Fibroblast of mammary gland (primary cell): ENCODE results near the gene BOLA1.

ENCODE experiments used
- DNase-seq: peaks from one replicate; pipeline ENCODE4 v3.0.0-alpha.2; 2010; ENCODE audit warnings: low read depth
- H3K4me3 ChIP-seq: 2 replicates; pipeline ENCODE4 v1.5.1; 2011; ENCODE audit warnings: low read depth, mild to moderate bottlenecking, low read length, moderate library complexity; ENCODE audit not compliant: control insufficient read depth
- TF ChIP-seq, protein P1 (sequence below): conservative IDR thresholded peaks from 2 replicates; pipeline ENCODE4 v1.5.1; 2011; ENCODE audit warnings: low read depth, low read length, inconsistent platforms; ENCODE audit not compliant: control insufficient read depth, insufficient read depth

BOLA1 gene

DNA sequence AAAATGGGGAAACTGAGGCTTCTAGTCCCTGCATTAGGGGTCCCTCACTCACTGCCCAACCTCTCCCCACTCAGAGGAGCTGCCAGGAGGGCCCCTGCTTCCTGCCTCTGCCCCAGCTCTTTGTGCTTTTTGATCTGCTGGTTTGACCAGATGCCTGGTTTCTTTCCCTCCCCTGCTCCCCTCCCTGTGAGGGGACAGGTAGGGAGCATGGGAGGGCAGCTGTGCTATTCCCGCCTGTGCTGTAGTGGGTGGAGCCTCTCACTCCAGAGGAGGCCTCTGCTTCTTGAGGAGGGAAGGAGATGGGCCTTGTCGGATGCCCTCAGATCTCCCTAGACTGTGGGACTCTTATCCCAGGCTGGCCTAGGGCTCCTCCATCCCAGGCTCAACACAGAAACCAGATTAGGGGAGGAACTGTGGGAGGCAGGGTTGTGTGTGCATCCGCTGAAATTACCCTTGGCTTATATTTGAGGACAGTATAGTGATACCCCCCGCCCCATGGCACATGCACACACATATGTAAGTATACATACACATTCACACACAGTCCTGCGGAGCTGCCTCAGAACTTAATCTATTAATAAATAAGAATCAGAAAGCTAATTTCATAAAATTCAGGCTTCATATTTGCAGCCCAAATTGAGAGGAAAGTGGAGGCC, 4.6 kb downstream of the BOLA1 start:
- TF ChIP-seq, protein P1, sequence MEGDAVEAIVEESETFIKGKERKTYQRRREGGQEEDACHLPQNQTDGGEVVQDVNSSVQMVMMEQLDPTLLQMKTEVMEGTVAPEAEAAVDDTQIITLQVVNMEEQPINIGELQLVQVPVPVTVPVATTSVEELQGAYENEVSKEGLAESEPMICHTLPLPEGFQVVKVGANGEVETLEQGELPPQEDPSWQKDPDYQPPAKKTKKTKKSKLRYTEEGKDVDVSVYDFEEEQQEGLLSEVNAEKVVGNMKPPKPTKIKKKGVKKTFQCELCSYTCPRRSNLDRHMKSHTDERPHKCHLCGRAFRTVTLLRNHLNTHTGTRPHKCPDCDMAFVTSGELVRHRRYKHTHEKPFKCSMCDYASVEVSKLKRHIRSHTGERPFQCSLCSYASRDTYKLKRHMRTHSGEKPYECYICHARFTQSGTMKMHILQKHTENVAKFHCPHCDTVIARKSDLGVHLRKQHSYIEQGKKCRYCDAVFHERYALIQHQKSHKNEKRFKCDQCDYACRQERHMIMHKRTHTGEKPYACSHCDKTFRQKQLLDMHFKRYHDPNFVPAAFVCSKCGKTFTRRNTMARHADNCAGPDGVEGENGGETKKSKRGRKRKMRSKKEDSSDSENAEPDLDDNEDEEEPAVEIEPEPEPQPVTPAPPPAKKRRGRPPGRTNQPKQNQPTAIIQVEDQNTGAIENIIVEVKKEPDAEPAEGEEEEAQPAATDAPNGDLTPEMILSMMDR = no peak
- no peak overlapping the region for H3K4me3 ChIP-seq
- no peak for DNase-seq

DNA sequence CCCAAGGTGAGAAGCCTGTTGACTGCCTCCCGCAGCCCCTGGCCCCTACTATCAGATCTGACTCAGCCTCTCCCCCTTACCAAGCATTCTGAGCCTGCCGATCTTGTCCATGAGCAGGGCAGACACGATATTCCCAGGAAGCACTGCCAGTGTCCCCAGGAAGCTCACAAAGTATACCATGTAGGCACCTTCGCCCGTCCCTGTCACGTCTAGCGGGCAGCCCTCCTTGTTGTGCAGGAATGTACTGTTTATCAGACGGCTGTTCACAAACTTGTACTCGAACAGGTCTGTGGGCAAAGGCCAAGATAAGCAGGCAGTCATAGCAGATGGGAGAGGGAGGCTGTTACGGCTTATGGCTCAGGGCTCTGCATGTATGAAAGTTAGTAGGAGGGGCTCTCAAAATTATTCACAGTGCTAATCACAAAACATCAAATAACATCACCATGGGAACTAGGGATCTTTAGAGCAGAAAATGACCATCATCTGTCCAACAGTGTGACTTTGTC, 7.3 kb downstream of the BOLA1 start:
- TF ChIP-seq, protein P1 = no peak
- no peak overlapping the region for H3K4me3 ChIP-seq
- DNase-seq = no peak

DNA sequence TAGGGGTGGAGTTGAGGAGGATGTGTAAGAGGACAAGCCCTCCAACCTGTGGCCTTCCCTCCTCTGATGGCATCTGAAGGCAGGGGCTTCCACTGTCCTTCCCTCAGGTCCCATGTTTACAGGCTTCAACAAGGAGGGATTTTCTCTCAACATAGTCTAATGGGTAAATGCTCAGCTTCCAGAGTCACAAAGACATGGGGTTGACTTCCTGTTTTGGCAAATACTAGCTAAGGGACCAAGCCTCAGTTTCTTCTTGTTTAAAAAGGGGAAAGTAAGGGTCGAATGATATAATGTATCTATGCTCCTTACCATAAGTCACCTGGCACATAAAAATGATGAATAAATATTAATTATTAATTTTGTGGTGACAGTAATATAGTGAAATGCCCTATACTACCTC, 15.2 kb downstream of the BOLA1 start:
- TF ChIP-seq, protein P1 = no peak
- H3K4me3 ChIP-seq = no peak overlapping the region
- DNase-seq = no peak

DNA sequence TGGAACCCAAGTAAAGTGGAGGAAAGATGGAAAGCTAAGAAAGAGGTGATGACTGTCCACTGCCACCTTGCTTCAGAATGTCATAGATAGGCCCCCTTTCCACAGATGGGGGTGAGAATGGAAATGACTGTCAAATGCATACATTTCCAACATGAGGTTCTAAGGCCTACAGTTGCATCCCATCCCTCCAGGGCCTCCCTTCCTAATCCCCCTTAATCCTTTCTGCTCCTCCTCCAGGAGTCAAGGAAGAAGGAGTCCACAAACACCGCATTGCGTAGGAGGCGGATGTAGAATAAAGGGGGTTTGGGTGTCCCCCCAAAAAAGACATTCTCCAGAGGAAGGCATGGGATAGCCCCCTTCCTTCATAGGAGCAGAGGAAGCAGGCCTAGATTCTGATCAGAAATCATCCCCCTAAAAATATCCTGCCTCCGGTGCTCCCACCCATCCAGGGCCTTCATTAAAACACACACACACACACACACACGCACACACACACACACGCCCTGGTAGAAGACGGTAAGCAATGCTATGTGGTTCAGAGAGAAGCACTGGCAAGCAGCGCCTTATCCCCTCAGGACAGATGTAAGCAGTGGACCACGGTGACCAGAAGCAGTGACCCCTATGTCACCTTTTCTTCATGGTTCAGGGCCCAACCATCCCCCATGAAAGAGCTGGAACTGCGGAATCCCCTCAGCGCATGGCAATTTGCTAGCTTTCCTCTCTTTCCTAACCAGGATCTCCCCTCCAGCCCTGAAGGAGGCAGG, 16.2 kb downstream of the BOLA1 start:
- TF ChIP-seq, protein P1 = no peak
- H3K4me3 ChIP-seq = no peak overlapping the region
- DNase-seq = no peak

DNA sequence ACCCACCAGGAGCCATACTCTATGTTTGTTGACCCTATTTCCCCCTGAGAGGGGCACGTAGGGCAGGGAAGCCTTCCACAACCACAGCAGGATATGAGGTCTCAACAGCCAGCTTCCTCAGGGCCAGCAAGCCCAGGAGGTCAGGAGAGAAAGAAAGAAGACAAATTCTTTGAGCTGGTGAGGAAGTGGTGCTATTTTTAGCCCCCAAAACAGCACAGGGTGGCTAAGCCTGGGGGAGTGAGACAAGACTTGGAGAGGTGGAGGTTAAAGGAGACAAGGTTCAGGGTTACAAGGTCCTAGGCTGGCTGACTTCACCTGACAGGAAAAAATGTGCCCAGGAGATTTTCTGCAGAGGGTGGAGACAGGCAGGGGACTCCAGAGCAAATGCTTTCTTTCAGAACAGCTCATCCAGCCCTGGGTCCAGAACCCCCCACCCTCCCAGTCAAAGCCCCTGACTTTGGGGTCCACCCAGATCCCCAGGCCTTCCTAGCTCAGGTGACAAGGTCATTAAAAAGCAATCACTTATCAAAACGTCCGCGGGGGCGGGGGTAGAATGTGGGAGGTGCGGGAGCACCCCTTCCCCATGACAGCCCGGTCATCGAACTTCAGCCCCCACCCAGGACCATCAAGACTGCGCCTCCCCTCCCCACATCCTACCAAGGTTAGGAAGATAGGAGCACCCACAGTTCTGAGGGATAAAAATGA, 17.0 kb downstream of the BOLA1 start:
- TF ChIP-seq, protein P1 = no peak
- DNase-seq = no peak
- peak overlapping the region; percentile 79 for H3K4me3 ChIP-seq

DNA sequence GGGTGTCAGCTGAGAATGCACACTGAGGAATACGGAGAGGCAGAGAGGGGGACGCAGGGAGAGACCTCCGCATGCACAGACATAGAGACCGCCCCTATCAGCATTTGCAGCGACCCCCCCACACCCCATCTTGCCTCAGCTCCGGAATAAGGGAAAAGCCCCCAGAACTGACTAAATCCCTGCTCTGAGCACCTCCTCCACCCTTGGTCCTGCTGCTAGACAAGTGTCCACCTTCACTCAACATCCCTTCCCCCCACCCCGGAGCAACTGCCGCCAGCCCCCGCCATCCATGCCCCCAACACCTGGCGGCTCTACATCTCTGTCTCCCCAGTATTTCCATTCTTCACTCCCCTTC, 17.5 kb downstream of the BOLA1 start:
- TF ChIP-seq, protein P1 = no peak
- H3K4me3 ChIP-seq = peak overlapping the region; percentile 79

More for the DNA sequence above, 17.5 kb downstream of the BOLA1 start:
- no peak for DNase-seq
